Measurements from ENCODE around the gene MOB1B.

MOB1B gene

DNA sequence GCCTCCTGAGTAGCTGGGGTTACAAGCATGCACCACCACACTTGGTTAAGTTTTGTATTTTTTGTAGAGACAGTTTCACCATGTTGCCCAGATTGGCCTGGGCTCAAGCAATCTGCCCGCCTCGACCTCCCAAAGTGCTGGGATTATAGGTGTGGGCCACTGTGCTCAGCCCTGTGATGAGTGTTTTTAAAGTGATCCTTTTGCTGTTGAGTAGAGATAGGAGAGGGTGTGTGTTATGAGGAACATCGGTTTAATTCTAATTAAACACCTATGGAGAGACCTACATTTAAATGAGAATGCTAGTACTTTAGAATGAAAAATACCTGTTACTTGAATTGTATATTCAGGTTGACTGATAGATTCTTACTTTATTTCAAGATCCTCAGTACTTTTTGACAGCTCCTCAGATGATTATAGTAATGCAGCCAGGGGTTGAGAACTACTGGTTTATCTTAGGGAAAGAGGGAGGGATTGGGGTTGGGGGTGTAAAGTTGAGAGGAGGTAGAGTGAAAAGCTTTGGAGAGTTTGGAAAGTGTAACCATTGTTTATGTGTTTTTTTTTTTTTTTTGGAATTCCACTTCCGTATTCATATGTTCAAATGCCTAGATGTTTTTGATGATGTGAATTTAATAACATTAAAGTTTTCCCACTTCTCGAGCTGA lies 54.5 kb downstream of the MOB1B start:
- no peak overlapping the region for H3K9ac ChIP-seq
- H3K4me3 ChIP-seq = no peak overlapping the region
- peaks cover 18 to 38% (median 31%) of the 10 kb centered on the region in 11 experiments; a peak in 21 of 22 replicates for H3K36me3 ChIP-seq
- peaks cover 0 to 25% (median 12%) of the 10 kb centered on the region in 10 experiments; a peak in 11 of 20 replicates for H3K4me1 ChIP-seq
- H3K27me3 ChIP-seq = no peaks in the 10 kb centered on the region
- no peak overlapping the region for H3K4me2 ChIP-seq
- no peak overlapping the region for H3K27ac ChIP-seq
- TF ChIP-seq Cebpa-rat (IDR thresholded peaks at IDR 0.05) = no peak
- no peaks in the 10 kb centered on the region for H3K9me3 ChIP-seq (replicated peaks in 1 of 11)
- peaks cover 0 to 51% (median 9%) of the 10 kb centered on the region in 11 experiments; a peak in 10 of 22 replicates for H4K20me1 ChIP-seq

GRCh38 chr4:70958681-70959080 lies 56.5 kb downstream of the MOB1B start:
- no peak for TF ChIP-seq Cebpa-rat (IDR thresholded peaks at IDR 0.05)
- Histone ChIP-seq H3K36me3 (peaks cover 38 to 58% (median 51%) of the 10 kb centered on the region in 11 experiments), H4K20me1 (peaks cover 0 to 37% (median 9%) of the 10 kb centered on the region in 11 experiments; a peak in 10 of 22 replicates), H3K27me3 (no peaks in the 10 kb centered on the region), H3K4me1 (peaks cover 0 to 14% (median 9%) of the 10 kb centered on the region in 10 experiments; a peak in 11 of 20 replicates), H3K4me3 (no peak overlapping the region), H3K27ac (no peak overlapping the region), H3K9ac (no peak overlapping the region), H3K9me3 (replicated peaks in 1 of 11) (no peaks in the 10 kb centered on the region), H3K4me2 (no peak overlapping the region)

- H3K27me3 ChIP-seq = no peaks in the 10 kb centered on the region
- no peak overlapping the region for H3K9ac ChIP-seq
- H3K4me1 ChIP-seq = peaks cover 8 to 17% (median 13%) of the 10 kb centered on the region in 10 experiments; a peak in 19 of 20 replicates
- no peak overlapping the region for H3K27ac ChIP-seq
- TF ChIP-seq Cebpa-rat (IDR thresholded peaks at IDR 0.05) = no peak
- H3K9me3 ChIP-seq (replicated peaks in 1 of 11) = no peaks in the 10 kb centered on the region
- H4K20me1 ChIP-seq = 0 out of 22 replicates have a peak, but pooled peaks cover 0 to 5% (median 0%) of the 10 kb centered on the region in 11 experiments
- H3K4me3 ChIP-seq = no peak overlapping the region
- no peak overlapping the region for H3K4me2 ChIP-seq
- H3K36me3 ChIP-seq = peaks cover 33 to 93% (median 55%) of the 10 kb centered on the region in 11 experiments
These were observed 66.9 kb downstream of the MOB1B start for GRCh38 chr4:70969076-70969475.

GRCh38 chr4:70976252-70976651 lies 74.1 kb downstream of the MOB1B start:
- Histone ChIP-seq H3K4me3 (no peak overlapping the region), H3K36me3 (peaks cover 48 to 87% (median 68%) of the 10 kb centered on the region in 11 experiments; a peak in 21 of 22 replicates), H3K27me3 (no peaks in the 10 kb centered on the region), H3K9me3 (replicated peaks in 1 of 11) (no peaks in the 10 kb centered on the region), H3K4me2 (no peak overlapping the region), H3K4me1 (peaks cover 13 to 46% (median 16%) of the 10 kb centered on the region in 10 experiments; a peak in 18 of 20 replicates), H3K9ac (no peak overlapping the region), H4K20me1 (0 out of 22 replicates have a peak, but pooled peaks cover 0 to 1% (median 0%) of the 10 kb centered on the region in 11 experiments), H3K27ac (no peak overlapping the region)
- TF ChIP-seq Cebpa-rat (IDR thresholded peaks at IDR 0.05) = no peak

- no peak overlapping the region for H3K9ac ChIP-seq
- H3K9me3 ChIP-seq (replicated peaks in 1 of 11) = no peaks in the 10 kb centered on the region
- H3K4me1 ChIP-seq = peaks cover 12 to 35% (median 15%) of the 10 kb centered on the region in 10 experiments; a peak in 18 of 20 replicates
- no peaks in the 10 kb centered on the region for H4K20me1 ChIP-seq
- H3K4me2 ChIP-seq = peak overlapping the region; percentile 1 to 60 (median 29); a peak in 15 of 22 replicates
- peaks cover 26 to 56% (median 44%) of the 10 kb centered on the region in 11 experiments; a peak in 21 of 22 replicates for H3K36me3 ChIP-seq
- no peak overlapping the region for H3K4me3 ChIP-seq
- no peaks in the 10 kb centered on the region for H3K27me3 ChIP-seq
- H3K27ac ChIP-seq = peak overlapping the region in 3 of 11 experiments; percentile 15 to 22 (median 18); a peak in 3 of 22 replicates
- TF ChIP-seq Cebpa-rat (IDR thresholded peaks at IDR 0.05) = no peak
These were observed 77.4 kb downstream of the MOB1B start for GRCh38 chr4:70979445-70980008.

DNA sequence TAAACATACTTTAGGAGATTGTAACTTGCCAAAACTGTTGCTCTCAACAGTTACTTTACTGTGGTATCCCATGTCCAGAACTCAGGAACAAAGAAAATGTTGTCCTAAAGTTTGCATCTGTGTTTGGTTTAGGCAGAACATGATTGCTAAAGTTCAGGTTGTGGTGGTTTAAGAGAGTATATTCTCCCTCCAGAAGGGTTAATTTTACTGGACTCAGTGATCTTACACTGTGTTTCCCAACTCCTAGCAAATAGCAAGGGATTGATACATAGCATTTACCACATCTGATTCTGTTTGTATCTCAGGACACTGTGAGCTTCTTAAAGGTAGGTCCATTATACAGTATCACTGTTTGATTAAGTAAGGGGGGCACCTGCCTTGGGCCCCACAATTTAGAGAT lies 78.0 kb downstream of the MOB1B start:
- Histone ChIP-seq H3K27me3 (no peaks in the 10 kb centered on the region), H4K20me1 (no peaks in the 10 kb centered on the region), H3K9ac (no peak overlapping the region), H3K4me3 (no peak overlapping the region), H3K4me2 (peak overlapping the region in 9 of 11 experiments; percentile 1 to 60 (median 34); a peak in 14 of 22 replicates), H3K27ac (peak overlapping the region in 1 of 11 experiments; percentile 22; a peak in 2 of 22 replicates), H3K9me3 (replicated peaks in 1 of 11) (no peaks in the 10 kb centered on the region), H3K4me1 (peaks cover 12 to 28% (median 15%) of the 10 kb centered on the region in 10 experiments; a peak in 18 of 20 replicates), H3K36me3 (peaks cover 23 to 52% (median 37%) of the 10 kb centered on the region in 11 experiments; a peak in 20 of 22 replicates)
- TF ChIP-seq Cebpa-rat (IDR thresholded peaks at IDR 0.05) = no peak

- no peaks in the 10 kb centered on the region for H4K20me1 ChIP-seq
- peaks cover 10 to 18% (median 12%) of the 10 kb centered on the region in 10 experiments; a peak in 18 of 20 replicates for H3K4me1 ChIP-seq
- H3K9me3 ChIP-seq (replicated peaks in 1 of 11) = no peaks in the 10 kb centered on the region
- H3K36me3 ChIP-seq = peaks cover 5 to 22% (median 10%) of the 10 kb centered on the region in 11 experiments; a peak in 16 of 22 replicates
- H3K4me2 ChIP-seq = no peak overlapping the region
- H3K27ac ChIP-seq = no peak overlapping the region
- no peak overlapping the region for H3K4me3 ChIP-seq
- H3K27me3 ChIP-seq = no peaks in the 10 kb centered on the region
- no peak for TF ChIP-seq Cebpa-rat (IDR thresholded peaks at IDR 0.05)
- no peak overlapping the region for H3K9ac ChIP-seq
These were observed 81.9 kb downstream of the MOB1B start for GRCh38 chr4:70984106-70984505.

- no peaks in the 10 kb centered on the region for H4K20me1 ChIP-seq
- no peak overlapping the region for H3K4me2 ChIP-seq
- H3K4me3 ChIP-seq = no peak overlapping the region
- no peak overlapping the region for H3K9ac ChIP-seq
- peaks cover 5 to 22% (median 7%) of the 10 kb centered on the region in 11 experiments; a peak in 14 of 22 replicates for H3K36me3 ChIP-seq
- H3K27ac ChIP-seq = no peak overlapping the region
- H3K27me3 ChIP-seq = no peaks in the 10 kb centered on the region
- H3K4me1 ChIP-seq = peaks cover 6 to 13% (median 8%) of the 10 kb centered on the region in 10 experiments; a peak in 18 of 20 replicates
- TF ChIP-seq Cebpa-rat (IDR thresholded peaks at IDR 0.05) = no peak
- H3K9me3 ChIP-seq (replicated peaks in 1 of 11) = no peaks in the 10 kb centered on the region
These were observed 82.4 kb downstream of the MOB1B start for GRCh38 chr4:70984589-70984988.

- Histone ChIP-seq H3K4me3 (no peak overlapping the region), H4K20me1 (peaks cover 10 to 22% (median 18%) of the 10 kb centered on the region in 11 experiments; a peak in 18 of 22 replicates), H3K9ac (no peak overlapping the region), H3K27me3 (no peaks in the 10 kb centered on the region), H3K27ac (no peak overlapping the region), H3K36me3 (no peaks in the 10 kb centered on the region), H3K9me3 (replicated peaks in 1 of 11) (no peaks in the 10 kb centered on the region), H3K4me2 (peak overlapping the region in 8 of 11 experiments; percentile 21 to 98 (median 84); a peak in 16 of 22 replicates), H3K4me1 (peaks cover 32 to 44% (median 41%) of the 10 kb centered on the region in 10 experiments)
- TF ChIP-seq Cebpa-rat (IDR thresholded peaks at IDR 0.05) = no peak
These were observed 89.4 kb downstream of the MOB1B start for GRCh38 chr4:70991596-70991995.
